ENCODE measurements around the gene STX8. TPM values are rescaled to one million over a fixed set of nuclear protein-coding genes. Genes with fewer than 3 reads are reported as not detected.

Gene STX8
- polyA plus RNA-seq, 1 experiment = 103 TPM

DNA sequence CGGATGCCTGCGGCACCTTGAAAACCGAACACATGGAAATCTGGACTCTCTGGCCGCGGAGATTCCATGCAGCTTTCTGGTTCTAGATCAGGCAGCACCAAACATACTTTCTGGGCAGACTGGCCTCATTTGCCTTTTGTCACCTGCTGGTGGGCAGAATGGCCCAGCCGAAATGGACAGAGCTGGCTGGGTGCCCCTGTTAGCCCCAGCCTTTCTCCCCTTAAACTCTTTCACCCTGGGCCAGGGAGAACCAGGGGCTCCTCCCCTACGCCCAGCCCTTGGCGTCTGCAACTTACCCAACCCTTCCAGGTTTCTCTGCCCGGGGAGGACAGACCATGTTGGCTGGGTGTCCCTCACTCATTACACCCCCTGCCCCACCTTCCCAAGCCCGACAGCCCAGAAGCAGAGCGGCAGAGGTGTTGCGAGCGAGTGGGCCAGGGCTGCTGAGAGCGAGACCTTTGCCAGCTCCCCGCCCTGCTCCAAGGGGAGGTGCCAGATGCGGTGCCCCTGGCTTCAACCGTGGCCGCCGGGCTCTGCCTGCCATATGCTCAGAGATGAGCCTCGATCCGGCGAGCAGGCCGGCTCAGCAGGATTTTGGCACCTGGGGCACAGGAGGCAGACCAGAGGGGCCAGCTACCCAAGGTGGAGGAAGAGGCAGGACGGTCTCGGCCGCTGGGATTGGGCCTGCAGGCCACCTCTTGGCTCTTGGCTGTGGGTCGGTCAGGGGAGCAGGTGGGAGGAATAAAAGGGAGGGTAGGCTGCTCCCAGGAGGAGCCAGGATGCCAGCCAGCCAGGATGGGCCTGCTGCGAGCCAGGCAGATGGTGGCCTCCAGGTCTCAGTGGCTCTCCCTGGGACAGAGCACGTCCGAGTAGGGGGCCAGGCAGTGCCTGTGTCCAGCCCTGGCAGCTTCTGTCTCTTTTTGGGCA is 363.0 kb downstream of the STX8 start:
- Histone ChIP-seq H3K27ac (ENCODE audit: low read depth, low read length) (no peak overlapping the region), H3K4me3 (ENCODE audit: low read depth, low read length) (no peak overlapping the region), H3K9me3 (ENCODE audit: control insufficient read depth, insufficient read depth, low read length) (peaks cover 11% of the 10 kb centered on the region), H3K27me3 (ENCODE audit: control insufficient read depth, insufficient read depth, low read length) (peaks cover 6% of the 10 kb centered on the region)
- ChIA-PET CTCF (no interaction called here), POLR2A (no interaction called here)
- TF ChIP-seq, protein P1, sequence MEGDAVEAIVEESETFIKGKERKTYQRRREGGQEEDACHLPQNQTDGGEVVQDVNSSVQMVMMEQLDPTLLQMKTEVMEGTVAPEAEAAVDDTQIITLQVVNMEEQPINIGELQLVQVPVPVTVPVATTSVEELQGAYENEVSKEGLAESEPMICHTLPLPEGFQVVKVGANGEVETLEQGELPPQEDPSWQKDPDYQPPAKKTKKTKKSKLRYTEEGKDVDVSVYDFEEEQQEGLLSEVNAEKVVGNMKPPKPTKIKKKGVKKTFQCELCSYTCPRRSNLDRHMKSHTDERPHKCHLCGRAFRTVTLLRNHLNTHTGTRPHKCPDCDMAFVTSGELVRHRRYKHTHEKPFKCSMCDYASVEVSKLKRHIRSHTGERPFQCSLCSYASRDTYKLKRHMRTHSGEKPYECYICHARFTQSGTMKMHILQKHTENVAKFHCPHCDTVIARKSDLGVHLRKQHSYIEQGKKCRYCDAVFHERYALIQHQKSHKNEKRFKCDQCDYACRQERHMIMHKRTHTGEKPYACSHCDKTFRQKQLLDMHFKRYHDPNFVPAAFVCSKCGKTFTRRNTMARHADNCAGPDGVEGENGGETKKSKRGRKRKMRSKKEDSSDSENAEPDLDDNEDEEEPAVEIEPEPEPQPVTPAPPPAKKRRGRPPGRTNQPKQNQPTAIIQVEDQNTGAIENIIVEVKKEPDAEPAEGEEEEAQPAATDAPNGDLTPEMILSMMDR (IDR thresholded peaks at IDR 0.05; ENCODE audit: low read depth, low read length) = no peak
- DNase-seq (ENCODE audit: low read depth, low spot score) = no peak

DNA sequence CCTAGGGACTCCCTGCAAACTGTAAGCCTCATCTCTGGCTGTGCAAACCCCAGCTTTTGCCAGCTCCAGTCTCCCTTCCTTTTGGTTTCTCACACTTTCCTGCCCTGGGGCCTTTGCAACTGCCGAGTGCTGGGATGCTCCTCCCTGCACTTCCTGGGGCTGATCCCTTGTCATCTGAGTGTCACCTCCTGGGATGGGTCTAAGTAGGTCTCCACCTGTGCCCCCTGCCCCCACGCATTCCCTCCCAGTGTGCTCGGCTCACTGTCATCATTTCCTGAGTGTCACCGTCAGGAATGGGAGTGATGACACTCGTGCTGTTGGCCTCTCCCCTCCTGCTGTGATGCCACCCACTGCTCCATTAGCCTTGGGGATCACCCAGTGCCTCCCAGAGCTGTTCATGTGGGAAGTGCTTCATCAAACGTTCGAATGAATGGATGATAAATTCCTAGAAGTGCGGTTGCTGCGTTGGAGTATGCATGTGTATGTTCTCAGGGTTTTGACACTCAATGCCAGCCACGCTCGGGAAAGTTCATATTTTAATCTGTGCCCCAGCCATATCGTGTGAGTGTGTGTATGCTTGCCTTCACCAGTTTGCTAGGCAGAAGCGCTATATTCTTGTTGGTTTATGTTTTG is 364.4 kb downstream of the STX8 start:
- peaks cover 4% of the 10 kb centered on the region for H3K9me3 ChIP-seq (ENCODE audit: control insufficient read depth, insufficient read depth, low read length)
- H3K4me3 ChIP-seq (ENCODE audit: low read depth, low read length) = no peak overlapping the region
- H3K27ac ChIP-seq (ENCODE audit: low read depth, low read length) = no peak overlapping the region
- POLR2A ChIA-PET = no interaction called here
- CTCF ChIA-PET = no interaction called here
- peaks cover 20% of the 10 kb centered on the region for H3K27me3 ChIP-seq (ENCODE audit: control insufficient read depth, insufficient read depth, low read length)
- TF ChIP-seq, protein P1 (IDR thresholded peaks at IDR 0.05; ENCODE audit: low read depth, low read length) = no peak
- DNase-seq (ENCODE audit: low read depth, low spot score) = no peak

DNA sequence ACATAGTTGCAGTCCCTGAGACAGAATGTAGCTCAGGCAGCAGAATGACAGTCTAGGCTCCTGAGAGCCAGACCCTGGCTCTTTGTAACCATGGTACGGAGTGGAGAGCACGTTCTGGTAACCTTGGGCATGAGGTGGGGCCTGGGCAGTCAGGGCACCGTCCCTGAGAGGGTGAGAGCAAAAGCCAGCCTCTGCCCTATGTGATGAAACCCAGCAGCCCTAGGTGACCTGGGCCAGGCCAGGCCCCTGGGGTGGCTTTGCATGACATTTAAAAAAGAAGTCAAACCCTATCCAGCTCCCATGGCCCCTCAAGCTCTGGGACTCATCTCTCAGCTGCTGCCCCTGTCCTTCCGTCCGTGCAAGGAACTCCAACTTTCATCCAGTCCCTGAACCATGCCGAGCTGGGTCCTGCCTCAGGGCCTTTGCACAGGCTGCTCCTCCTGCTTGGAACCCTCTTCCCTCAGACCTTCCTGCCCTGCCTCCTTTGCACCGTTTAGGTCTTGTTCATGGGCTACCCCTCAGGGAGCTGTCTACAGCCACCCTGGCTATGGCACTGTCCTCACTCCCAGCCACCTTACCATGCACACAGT is 365.7 kb downstream of the STX8 start:
- H3K27me3 ChIP-seq (ENCODE audit: control insufficient read depth, insufficient read depth, low read length) = peaks cover 25% of the 10 kb centered on the region
- H3K27ac ChIP-seq (ENCODE audit: low read depth, low read length) = no peak overlapping the region
- TF ChIP-seq, protein P1 (IDR thresholded peaks at IDR 0.05; ENCODE audit: low read depth, low read length) = no peak
- no peaks in the 10 kb centered on the region; the same call in 1 of the 2 replicates for H3K9me3 ChIP-seq (ENCODE audit: control insufficient read depth, insufficient read depth, low read length)
- no peak for DNase-seq (ENCODE audit: low read depth, low spot score)
- H3K4me3 ChIP-seq (ENCODE audit: low read depth, low read length) = no peak overlapping the region
- CTCF ChIA-PET = no interaction called here
- POLR2A ChIA-PET = no interaction called here

DNA sequence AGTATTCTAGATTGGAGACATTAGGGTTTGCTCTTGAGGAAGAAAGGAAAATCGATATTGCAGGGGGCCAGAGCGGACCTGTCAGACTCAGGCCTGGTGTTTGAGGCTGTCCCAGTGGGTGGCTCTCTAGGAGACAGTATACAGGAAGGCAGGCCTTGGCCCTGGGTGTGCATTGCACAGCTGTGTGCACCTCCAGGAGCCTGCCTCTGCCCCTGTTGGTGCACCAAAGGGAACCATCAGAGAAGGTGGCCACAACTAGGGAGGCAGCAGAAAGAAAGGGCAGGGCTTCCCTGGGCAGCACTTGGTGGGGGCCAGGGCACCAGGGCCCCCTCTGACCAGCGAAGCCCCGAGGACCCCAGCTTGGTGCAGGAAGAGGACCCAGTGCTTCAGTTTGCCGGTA is 366.3 kb downstream of the STX8 start:
- Histone ChIP-seq H3K9me3 (ENCODE audit: control insufficient read depth, insufficient read depth, low read length) (no peaks in the 10 kb centered on the region; the same call in 1 of the 2 replicates), H3K27me3 (ENCODE audit: control insufficient read depth, insufficient read depth, low read length) (peaks cover 26% of the 10 kb centered on the region), H3K27ac (ENCODE audit: low read depth, low read length) (no peak overlapping the region), H3K4me3 (ENCODE audit: low read depth, low read length) (no peak overlapping the region)
- no peak for DNase-seq (ENCODE audit: low read depth, low spot score)
- TF ChIP-seq, protein P1 (IDR thresholded peaks at IDR 0.05; ENCODE audit: low read depth, low read length) = no peak
- POLR2A ChIA-PET = no interaction called here
- CTCF ChIA-PET = no interaction called here
